GM19239 (cell line): ENCODE results near the gene DNAH14.
"Not testable (repeated sequence)": the region's sequence is repeated elsewhere in the genome, so short reads cannot be mapped to it uniquely, and the experiment has no call there.

Experiments
- DNase-seq: peaks from one replicate; pipeline ENCODE4 v3.0.0; 2011; ENCODE audit warnings: low spot score; ENCODE audit not compliant: insufficient read length
- FAIRE-seq: peaks from 2 replicates; lab custom pipeline; 2011; peaks lifted over from hg19 to GRCh38; lab: Jason Lieb, UNC

The DNAH14 gene

GRCh38 chr1:224929335-224930237, at the start of gene DNAH14:
Gene DNAH14, plus strand, starts transcription at chr1:224929675. Its CDS starts 23,028 bp downstream, at chr1:224952703.
- no peak for DNase-seq

GRCh38 chr1:224880593-224881307, 48.7 kb upstream of the DNAH14 start:
- no peak for DNase-seq
- FAIRE-seq = no peak

More at GRCh38 chr1:224929335-224930237, at the start of gene DNAH14:
- no peak for FAIRE-seq

- not testable (repeated sequence) for FAIRE-seq, DNase-seq
These were observed 48.2 kb upstream of the DNAH14 start for GRCh38 chr1:224881308-224881692.

GRCh38 chr1:224881762-224882211, 47.7 kb upstream of the DNAH14 start:
- FAIRE-seq = no peak
- DNase-seq = no peak

- FAIRE-seq = no peak
These were observed 47.2 kb upstream of the DNAH14 start for GRCh38 chr1:224882264-224882663.

GRCh38 chr1:224883091-224883490, 46.4 kb upstream of the DNAH14 start:
- no peak for FAIRE-seq
- no peak for DNase-seq

More at GRCh38 chr1:224882264-224882663, 47.2 kb upstream of the DNAH14 start:
- no peak for DNase-seq

- DNase-seq (no peak), FAIRE-seq (no peak)
These were observed 45.1 kb upstream of the DNAH14 start for GRCh38 chr1:224884361-224884801.

- DNase-seq, FAIRE-seq: not testable (repeated sequence)
These were observed 44.1 kb upstream of the DNAH14 start for GRCh38 chr1:224885376-224885775.

- no peak for DNase-seq
- no peak for FAIRE-seq
These were observed 34.6 kb upstream of the DNAH14 start for GRCh38 chr1:224894915-224895314.

- DNase-seq (no peak), FAIRE-seq (no peak)
These were observed 33.2 kb upstream of the DNAH14 start for GRCh38 chr1:224896130-224896781.

GRCh38 chr1:224897529-224898327, 31.7 kb upstream of the DNAH14 start:
- FAIRE-seq (no peak), DNase-seq (no peak)

GRCh38 chr1:224898937-224899336, 30.5 kb upstream of the DNAH14 start:
- FAIRE-seq (no peak), DNase-seq (no peak)

- no peak for DNase-seq
- FAIRE-seq = no peak
These were observed 29.3 kb upstream of the DNAH14 start for GRCh38 chr1:224900062-224900630.

- FAIRE-seq (no peak), DNase-seq (no peak)
These were observed 28.2 kb upstream of the DNAH14 start for GRCh38 chr1:224901087-224901810.

GRCh38 chr1:224903955-224904354, 25.5 kb upstream of the DNAH14 start:
- no peak for DNase-seq
- FAIRE-seq = no peak

- no peak for FAIRE-seq
- no peak for DNase-seq
These were observed 23.1 kb upstream of the DNAH14 start for GRCh38 chr1:224906340-224906739.

GRCh38 chr1:224911217-224911616, 18.3 kb upstream of the DNAH14 start:
- FAIRE-seq = no peak

GRCh38 chr1:224914292-224914900, 15.1 kb upstream of the DNAH14 start:
- no peak for DNase-seq
- FAIRE-seq = no peak

More at GRCh38 chr1:224911217-224911616, 18.3 kb upstream of the DNAH14 start:
- DNase-seq = no peak
